Ascending aorta (tissue), 2 donors: ENCODE measurements around the gene MAGT1. TPM values are rescaled to one million over a fixed set of nuclear protein-coding genes. Genes with fewer than 3 reads are reported as not detected.
"Not testable (repeated sequence)": the region's sequence is repeated elsewhere in the genome, so short reads cannot be mapped to it uniquely, and the experiment has no call there.

Experiments
- DNase-seq, 2 donors: peaks; one replicate each; pipeline ENCODE4 v3.0.0-alpha.2; 2019; ENCODE audit warnings: low spot score in 2 of 2
- H3K27ac ChIP-seq, 2 donors: fragments of 200-600 bp; sonication (generic); one replicate each; pipeline ENCODE4 v1.5.1; 2016 to 2017; ENCODE audit warnings: mild to moderate bottlenecking in 1 of 2
- H3K27me3 ChIP-seq: fragments of 200-600 bp; sonication (generic); one replicate; pipeline ENCODE4 v1.5.1; 2017
- H3K36me3 ChIP-seq, 2 donors: fragments of 200-600 bp; sonication (generic); one replicate each; pipeline ENCODE4 v1.5.1; 2016
- H3K4me1 ChIP-seq, 2 donors: fragments of 200-600 bp; sonication (generic); one replicate each; pipeline ENCODE4 v1.5.1; 2016 to 2017; ENCODE audit warnings: mild to moderate bottlenecking in 1 of 2
- H3K4me3 ChIP-seq, 2 donors: fragments of 200-600 bp; sonication (generic); one replicate each; pipeline ENCODE4 v1.5.1; 2016 to 2017; ENCODE audit warnings: mild to moderate bottlenecking in 1 of 2
- H3K9me3 ChIP-seq, 2 donors: fragments of 200-600 bp; sonication (generic); one replicate each; pipeline ENCODE4 v1.5.1; 2016
- intact Hi-C: fragments of 100-400 bp; cut with DNase I; formaldehyde crosslinking; loops from one replicate; pipeline ENCODE4 v1.15.1; 2023
- total RNA-seq: library from RNA; depleted of rRNA; stranded (reverse); fragments of >200 nt; gene quantifications from one replicate; pipeline ENCODE4 v1.1.0, GENCODE V29; 2016
- TF ChIP-seq, protein P1 (sequence below), 3 experiments: fragments of 200-600 bp in 2 of 3; fragments of 450-650 bp in 1 of 3; sonication (generic) in 2 of 3; IDR thresholded peaks; one replicate each; pipeline ENCODE4 v1.5.1; 2016 to 2019; ENCODE audit warnings: antibody characterized with exemption in 3 of 3, mild to moderate bottlenecking in 1 of 3, moderate library complexity in 1 of 3

Gene MAGT1
- 34.5 TPM for total RNA-seq

DNA sequence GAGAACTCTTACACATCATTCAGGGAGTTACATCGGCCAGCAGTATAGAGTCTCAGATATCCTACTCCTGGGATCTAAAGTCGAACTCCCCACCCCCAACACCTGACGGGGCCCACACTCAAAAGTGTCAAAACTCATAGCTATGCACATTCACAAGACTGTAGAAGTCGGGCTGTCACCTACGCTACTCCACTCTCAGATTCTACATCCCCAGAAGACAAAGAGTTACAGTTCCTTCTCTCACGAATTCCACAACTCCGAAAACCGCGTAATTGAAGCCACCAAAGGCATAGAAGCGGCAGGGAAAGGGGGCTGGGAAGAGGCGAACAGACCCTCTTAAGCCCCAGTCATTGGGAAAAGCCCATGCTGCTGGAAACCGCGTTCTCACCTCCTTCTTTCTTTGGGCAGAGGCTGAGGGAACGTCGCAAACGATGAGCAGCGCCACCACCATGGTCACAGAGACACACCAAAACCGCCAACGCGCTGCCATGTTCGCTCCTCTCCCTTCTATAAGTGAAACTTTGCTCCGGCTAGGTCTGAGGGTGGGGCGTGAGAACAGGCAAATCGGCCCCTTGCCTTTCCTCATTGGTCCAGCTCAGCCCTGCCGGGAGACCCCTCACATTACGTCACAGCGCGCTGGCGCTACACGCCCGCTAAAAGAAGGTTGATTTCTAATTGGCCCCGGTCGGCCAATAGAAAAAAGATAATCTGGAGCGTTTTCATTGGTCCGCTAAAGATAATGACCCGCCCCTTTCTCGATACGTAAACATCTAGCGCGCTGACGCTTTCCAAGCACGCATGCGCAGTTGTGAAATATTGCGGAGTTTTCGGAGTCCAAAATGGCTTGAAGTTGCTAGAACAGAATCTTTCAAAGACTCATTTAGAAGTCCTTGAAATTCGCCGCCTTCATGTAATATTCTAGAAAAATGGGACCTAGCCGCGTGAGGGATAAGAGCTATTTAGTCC, at the start of gene MAGT1:
Gene MAGT1 (minus strand): TSS at position 515 of the 966 bp plus-strand sequence. CDS start 25 bp downstream, at position 490.
- Histone ChIP-seq H3K27ac (peak within 1 kb of the TSS; percentile 91 to 94), H3K9me3 (no peaks in the 10 kb centered on the region), H3K4me1 (peaks cover 0 to 5% of the 10 kb centered on the region in 2 donors), H3K36me3 (no peaks in the 10 kb centered on the region), H3K27me3 (no peaks in the 10 kb centered on the region), H3K4me3 (peak within 1 kb of the TSS; percentile 76 to 77)
- TF ChIP-seq, protein P1, sequence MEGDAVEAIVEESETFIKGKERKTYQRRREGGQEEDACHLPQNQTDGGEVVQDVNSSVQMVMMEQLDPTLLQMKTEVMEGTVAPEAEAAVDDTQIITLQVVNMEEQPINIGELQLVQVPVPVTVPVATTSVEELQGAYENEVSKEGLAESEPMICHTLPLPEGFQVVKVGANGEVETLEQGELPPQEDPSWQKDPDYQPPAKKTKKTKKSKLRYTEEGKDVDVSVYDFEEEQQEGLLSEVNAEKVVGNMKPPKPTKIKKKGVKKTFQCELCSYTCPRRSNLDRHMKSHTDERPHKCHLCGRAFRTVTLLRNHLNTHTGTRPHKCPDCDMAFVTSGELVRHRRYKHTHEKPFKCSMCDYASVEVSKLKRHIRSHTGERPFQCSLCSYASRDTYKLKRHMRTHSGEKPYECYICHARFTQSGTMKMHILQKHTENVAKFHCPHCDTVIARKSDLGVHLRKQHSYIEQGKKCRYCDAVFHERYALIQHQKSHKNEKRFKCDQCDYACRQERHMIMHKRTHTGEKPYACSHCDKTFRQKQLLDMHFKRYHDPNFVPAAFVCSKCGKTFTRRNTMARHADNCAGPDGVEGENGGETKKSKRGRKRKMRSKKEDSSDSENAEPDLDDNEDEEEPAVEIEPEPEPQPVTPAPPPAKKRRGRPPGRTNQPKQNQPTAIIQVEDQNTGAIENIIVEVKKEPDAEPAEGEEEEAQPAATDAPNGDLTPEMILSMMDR (IDR thresholded peaks at IDR 0.05) = no peak
- DNase-seq = peak; percentile 86 to 96
- intact Hi-C loops = loop anchor here (2.0 to 10.0 kb wide), 3 partner anchors 110 to 1470 kb away; partner anchors contain the start of genes MAGEE1 and PGK1

GRCh38 chrX:77945031-77945430, 49.8 kb upstream of the MAGT1 start:
- H3K4me1 ChIP-seq, H3K4me3 ChIP-seq, H3K9me3 ChIP-seq, intact Hi-C loops, H3K36me3 ChIP-seq, H3K27ac ChIP-seq, H3K27me3 ChIP-seq, DNase-seq: not testable (repeated sequence)

GRCh38 chrX:77938083-77938680, 42.9 kb upstream of the MAGT1 start:
- no peak for DNase-seq
- Histone ChIP-seq H3K4me1 (no peaks in the 10 kb centered on the region), H3K27me3 (no peaks in the 10 kb centered on the region), H3K9me3 (no peaks in the 10 kb centered on the region), H3K4me3 (no peak overlapping the region), H3K36me3 (no peaks in the 10 kb centered on the region), H3K27ac (no peak overlapping the region)
- TF ChIP-seq, protein P1 (IDR thresholded peaks at IDR 0.05) = no peak
- intact Hi-C loops = no loop called here

DNA sequence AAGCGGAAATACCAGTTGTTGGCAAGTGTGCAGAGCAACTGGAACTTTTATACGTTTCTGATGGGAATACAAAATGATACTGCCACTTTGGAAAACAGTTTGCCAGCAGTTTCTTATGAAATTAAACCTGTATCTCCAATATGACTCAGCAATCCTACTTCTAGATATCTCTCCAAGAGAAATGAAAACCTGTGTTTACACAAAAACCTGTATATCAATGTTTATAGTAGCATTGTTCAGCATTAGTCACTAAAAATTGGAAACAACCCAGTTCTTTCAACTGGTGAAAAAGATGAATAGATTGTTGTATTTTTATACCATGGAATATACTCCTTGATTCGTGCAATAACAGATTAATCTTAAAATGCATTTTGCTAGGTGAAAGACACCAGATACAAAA, 42.1 kb upstream of the MAGT1 start:
- Histone ChIP-seq H3K4me3 (no peak overlapping the region), H3K36me3 (no peaks in the 10 kb centered on the region), H3K27me3 (no peaks in the 10 kb centered on the region), H3K9me3 (no peaks in the 10 kb centered on the region), H3K4me1 (no peaks in the 10 kb centered on the region), H3K27ac (no peak overlapping the region)
- intact Hi-C loops = no loop called here
- TF ChIP-seq, protein P1 (IDR thresholded peaks at IDR 0.05) = no peak
- DNase-seq = no peak

GRCh38 chrX:77936299-77936698, 41.1 kb upstream of the MAGT1 start:
- TF ChIP-seq, protein P1 (IDR thresholded peaks at IDR 0.05) = no peak
- Histone ChIP-seq H3K9me3 (no peaks in the 10 kb centered on the region), H3K27me3 (no peaks in the 10 kb centered on the region), H3K4me3 (no peak overlapping the region), H3K4me1 (no peaks in the 10 kb centered on the region), H3K27ac (no peak overlapping the region), H3K36me3 (no peaks in the 10 kb centered on the region)
- no peak for DNase-seq
- intact Hi-C loops = no loop called here

- intact Hi-C loops = no loop called here
- no peaks in the 10 kb centered on the region for H3K27me3 ChIP-seq
- no peaks in the 10 kb centered on the region for H3K9me3 ChIP-seq
- no peaks in the 10 kb centered on the region for H3K36me3 ChIP-seq
- H3K27ac ChIP-seq = no peak overlapping the region
- H3K4me3 ChIP-seq = no peak overlapping the region
- TF ChIP-seq, protein P1 (IDR thresholded peaks at IDR 0.05) = no peak
- no peaks in the 10 kb centered on the region for H3K4me1 ChIP-seq
- DNase-seq = no peak
Measured at GRCh38 chrX:77935886-77936285, 40.7 kb upstream of the MAGT1 start.
